Left ventricle myocardium superior (tissue), 1 donor: ENCODE results near the gene PLEKHM2. TPM values are rescaled to one million over a fixed set of nuclear protein-coding genes. Genes with fewer than 3 reads are reported as not detected.

Experiments
- ATAC-seq: fragments of 200-7000 bp; cut with Tn5 transposase; one replicate; pipeline ENCODE4 v1.9.1; 2020; ENCODE audit warnings: mild to moderate bottlenecking, moderate library complexity
- DNase-seq: peaks from one replicate; pipeline ENCODE4 v3.0.0-alpha.2; 2020
- intact Hi-C: fragments of 100-400 bp; cut with micrococcal nuclease; formaldehyde crosslinking; loops from one replicate; pipeline ENCODE4 v1.11.0; 2022
- total RNA-seq: library from RNA; stranded (reverse); fragmentation: NEBNext Ultra II Directional; extraction: Animal tissue kit (Norgen Biotek cat#: 25700); gene quantifications from one replicate; pipeline ENCODE4 v1.2.1, GENCODE V29; 2021
- donor health status: DM: no; HTN: yes; CAD: no; lungs with severe emphysema.

PLEKHM2 gene
- total RNA-seq, 1 donor from 2014 or later, result 95.2 TPM

- no peak for ATAC-seq
- intact Hi-C loops, result no loop called here
- DNase-seq, result no peak
Observed at GRCh38 chr1:15671430-15671829, 12.7 kb upstream of the PLEKHM2 start.

GRCh38 chr1:15674386-15675159 lies 9.5 kb upstream of the PLEKHM2 start:
- ATAC-seq (no peak), DNase-seq (no peak)
- intact Hi-C loops, result no loop called here

- intact Hi-C loops, result no loop called here
- ATAC-seq, result no peak
Observed at GRCh38 chr1:15676010-15676409, 8.1 kb upstream of the PLEKHM2 start.

GRCh38 chr1:15676688-15677661 lies 7.1 kb upstream of the PLEKHM2 start:
- ATAC-seq, result no peak
- intact Hi-C loops, result no loop called here
- DNase-seq, result no peak

More at GRCh38 chr1:15676010-15676409, 8.1 kb upstream of the PLEKHM2 start:
- DNase-seq, result no peak

- intact Hi-C loops, result no loop called here
- ATAC-seq, result no peak
- DNase-seq, result no peak
Observed at GRCh38 chr1:15678578-15678977, 5.5 kb upstream of the PLEKHM2 start.

- ATAC-seq (no peak), DNase-seq (no peak)
- intact Hi-C loops, result no loop called here
Observed at GRCh38 chr1:15680131-15680530, 4.0 kb upstream of the PLEKHM2 start.

- DNase-seq, result no peak
- ATAC-seq, result no peak
- intact Hi-C loops, result no loop called here
Observed at GRCh38 chr1:15680561-15681348, 3.4 kb upstream of the PLEKHM2 start.

- peak; percentile 67 for ATAC-seq
- intact Hi-C loops, result no loop called here
- no peak for DNase-seq
Observed at GRCh38 chr1:15681349-15682292, 2.5 kb upstream of the PLEKHM2 start.

GRCh38 chr1:15682936-15683341 lies 1.2 kb upstream of the PLEKHM2 start:
- intact Hi-C loops, result no loop called here
- ATAC-seq (peak; percentile 4), DNase-seq (no peak)

- intact Hi-C loops, result no loop called here
- DNase-seq (no peak), ATAC-seq (peak; percentile 3)
Observed at GRCh38 chr1:15683345-15684039, 628 bp upstream of the PLEKHM2 start.

- ATAC-seq, result peak; percentile 46
- peak; percentile 60 for DNase-seq
- intact Hi-C loops, result no loop called here
Observed at GRCh38 chr1:15684468-15685291, 560 bp downstream of the PLEKHM2 start.

GRCh38 chr1:15685820-15686219 lies 1.7 kb downstream of the PLEKHM2 start:
- intact Hi-C loops, result no loop called here
- DNase-seq, result no peak
- ATAC-seq, result no peak

GRCh38 chr1:15687446-15687845 lies 3.3 kb downstream of the PLEKHM2 start:
- intact Hi-C loops, result no loop called here
- DNase-seq (no peak), ATAC-seq (no peak)

GRCh38 chr1:15690317-15690716 lies 6.2 kb downstream of the PLEKHM2 start:
- intact Hi-C loops, result no loop called here
- no peak for ATAC-seq
- DNase-seq, result no peak

- intact Hi-C loops, result no loop called here
- peak; percentile 91 for ATAC-seq
- DNase-seq, result peak; percentile 69
Observed at GRCh38 chr1:15691434-15692032, 7.4 kb downstream of the PLEKHM2 start.

GRCh38 chr1:15692121-15692682 lies 8.1 kb downstream of the PLEKHM2 start:
- DNase-seq, result no peak
- peak; percentile 40 for ATAC-seq
- intact Hi-C loops, result no loop called here
